NOMO-1 treated with DMSO at 0.1 percent for 48 hours (cell line): ENCODE results near the gene CCDC148.
A peak's percentile ranks its signal among the peaks of the same experiment; 100 is the strongest.
"Not testable (repeated sequence)": the region's sequence is repeated elsewhere in the genome, so short reads cannot be mapped to it uniquely, and the experiment has no call there.

ENCODE experiments used
- DNase-seq: peaks from one replicate; lab custom pipeline; 2025; ENCODE audit not compliant: unreplicated experiment; lab: John Stamatoyannopoulos, UW

The CCDC148 gene

DNA sequence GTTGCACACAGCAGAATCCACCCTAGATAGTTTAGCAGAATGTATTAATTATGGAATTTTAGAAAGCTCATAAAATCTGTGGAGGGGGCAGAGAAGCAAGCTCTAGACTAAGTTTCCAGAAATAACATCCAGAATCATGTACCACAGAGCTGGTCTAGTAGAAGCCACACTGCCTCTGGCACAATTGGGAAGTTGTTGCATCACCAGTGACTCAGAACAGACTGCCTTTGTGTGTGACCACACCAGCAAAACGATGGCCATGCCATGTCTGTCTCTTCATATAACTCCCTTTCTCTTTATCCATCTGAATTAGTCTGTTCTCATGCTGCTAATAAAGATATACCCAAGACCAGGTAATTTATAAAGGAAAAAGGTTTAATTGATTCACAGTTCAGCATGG lies 158.9 kb downstream of the CCDC148 start:
- peak; percentile 70 for DNase-seq

DNA sequence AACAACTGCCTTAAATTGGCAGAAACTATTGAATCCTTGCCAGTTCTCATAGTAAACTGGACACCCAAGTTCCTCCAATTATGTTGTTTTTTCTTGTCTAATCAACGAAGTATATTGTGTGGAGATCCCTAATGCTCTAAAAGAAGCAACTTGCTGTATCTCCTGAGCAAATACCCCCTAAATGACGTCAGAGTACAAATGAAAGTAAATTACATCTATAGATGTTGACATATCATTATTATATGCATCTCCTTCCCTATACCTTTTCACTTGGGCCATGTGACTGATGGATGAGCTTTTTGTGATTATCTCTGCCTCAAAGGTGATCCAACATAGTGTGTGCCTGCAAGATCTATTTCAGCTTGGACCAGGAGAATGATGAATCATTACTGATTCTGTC lies 159.4 kb downstream of the CCDC148 start:
- DNase-seq = no peak

DNA sequence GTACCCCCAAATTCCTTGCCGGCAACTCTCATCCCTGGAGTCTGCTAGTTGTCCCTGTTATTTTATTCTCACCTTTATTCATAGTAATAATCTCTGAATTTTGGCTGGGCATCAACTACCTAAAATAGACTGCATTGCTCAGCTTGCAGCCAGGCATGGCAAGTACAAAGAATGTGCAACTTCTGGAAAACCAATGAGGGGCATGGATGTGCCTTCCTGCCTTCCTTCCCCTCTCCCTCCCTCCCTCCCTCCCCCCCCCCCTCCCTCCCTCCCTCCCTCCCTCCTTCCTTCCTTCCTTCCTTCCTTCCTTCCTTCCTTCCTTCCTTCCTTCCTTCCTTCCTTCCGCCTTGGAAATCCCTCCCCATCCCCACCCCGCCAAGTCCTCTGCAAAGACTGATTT lies 162.8 kb downstream of the CCDC148 start:
- no peak for DNase-seq

DNA sequence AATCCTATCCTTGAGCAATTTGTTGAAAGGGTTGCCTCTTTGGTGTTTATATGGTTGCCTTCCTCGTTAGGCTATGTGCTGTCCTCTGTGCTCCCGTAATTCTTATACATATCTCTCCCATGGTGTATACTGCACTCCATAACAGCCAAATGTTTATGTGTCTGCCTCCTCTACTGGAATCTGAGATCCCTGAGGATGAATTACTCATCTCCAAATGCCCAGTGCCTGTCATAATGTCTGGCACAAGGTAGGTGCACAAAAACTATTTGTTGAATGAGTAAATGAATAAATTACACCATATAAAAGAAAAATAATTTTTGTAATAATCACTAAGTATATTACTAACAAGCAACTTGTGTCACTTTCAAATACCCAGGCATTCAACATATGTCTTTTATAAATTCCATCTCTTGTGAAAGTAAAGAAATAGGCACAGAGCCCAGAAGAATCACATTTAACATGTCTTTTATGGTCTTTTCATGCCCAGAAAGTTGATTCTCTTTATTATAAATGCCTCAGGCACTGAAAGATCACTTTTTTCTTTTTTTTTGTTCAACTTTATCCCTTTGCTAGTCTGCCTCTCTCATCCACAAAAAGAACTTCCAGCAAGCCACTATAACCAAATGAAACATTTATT lies 164.9 kb downstream of the CCDC148 start:
- DNase-seq = no peak

DNA sequence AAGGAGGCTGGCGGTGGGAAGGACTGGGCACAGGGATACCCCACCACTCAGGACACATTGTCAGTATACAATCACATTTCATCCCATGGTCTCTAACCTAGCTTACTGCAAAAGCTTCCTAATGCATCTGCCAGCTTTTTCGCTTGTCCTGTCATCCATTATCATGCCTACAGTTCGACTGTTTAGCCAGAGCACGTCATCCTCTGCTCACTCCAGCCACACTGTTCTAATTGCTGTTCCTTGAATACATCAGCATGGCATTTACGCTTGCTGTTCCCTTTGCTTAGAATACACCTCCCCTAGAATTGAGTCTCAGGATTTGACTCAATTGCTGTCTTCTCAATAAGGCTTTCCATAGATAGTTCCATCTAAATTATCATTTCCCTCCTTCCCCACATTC lies 166.3 kb downstream of the CCDC148 start:
- no peak for DNase-seq

DNA sequence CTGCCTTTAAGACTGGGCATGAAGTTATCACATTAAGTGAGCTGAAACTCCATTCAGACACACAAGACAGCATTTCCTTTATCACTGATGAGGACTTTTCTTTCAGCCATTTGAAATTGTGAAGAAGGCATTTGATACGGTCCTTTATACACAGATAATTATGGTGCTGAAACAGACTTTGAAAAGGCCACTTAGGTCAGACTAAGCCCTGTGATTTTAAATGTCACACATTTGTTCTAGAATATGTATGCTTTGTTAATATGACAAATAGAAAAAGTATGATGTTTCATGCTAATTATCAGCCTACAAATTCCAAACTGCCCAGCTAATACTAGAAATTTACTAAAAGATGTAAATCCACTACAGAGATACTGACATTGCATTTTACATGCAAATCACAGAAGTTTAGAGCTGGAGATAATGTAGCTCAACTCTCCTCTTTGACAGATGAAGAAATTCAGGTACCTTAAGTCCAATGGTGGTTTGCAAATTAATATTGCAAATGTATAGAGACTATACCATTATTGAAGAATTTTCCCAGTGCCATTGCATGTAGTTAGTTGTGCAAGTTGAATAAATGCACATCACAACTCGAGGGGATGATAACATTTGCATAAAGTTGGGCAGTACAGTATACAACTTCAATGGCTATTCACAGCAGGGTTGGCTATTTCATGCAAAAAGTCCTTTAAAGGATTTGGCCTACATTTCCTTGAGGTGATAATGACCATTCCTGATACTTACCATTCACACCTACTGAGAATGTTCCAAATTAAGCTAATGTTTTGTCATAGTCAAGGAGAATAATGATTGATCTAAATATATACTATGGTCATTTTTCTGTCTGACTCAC lies 179.7 kb downstream of the CCDC148 start:
- DNase-seq = no peak

DNA sequence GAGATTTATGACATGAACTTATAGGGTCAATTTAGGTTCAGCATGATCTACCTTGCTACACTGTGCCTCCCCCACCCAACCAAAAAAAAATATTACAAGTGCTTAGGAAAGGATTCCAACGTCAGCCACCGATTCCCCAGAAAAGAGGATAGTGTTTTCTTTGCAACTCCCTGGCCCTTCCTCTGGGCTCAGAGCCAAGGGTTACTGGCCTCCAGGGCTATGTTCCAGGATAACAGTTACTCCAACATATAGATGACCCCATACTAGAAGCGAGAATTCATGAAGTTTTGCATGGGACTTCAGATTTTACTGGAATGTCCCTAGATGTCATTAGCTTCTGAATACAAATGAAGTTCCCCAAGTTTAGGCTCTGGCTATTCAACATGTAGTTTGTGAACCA lies 182.8 kb downstream of the CCDC148 start:
- DNase-seq = no peak

DNA sequence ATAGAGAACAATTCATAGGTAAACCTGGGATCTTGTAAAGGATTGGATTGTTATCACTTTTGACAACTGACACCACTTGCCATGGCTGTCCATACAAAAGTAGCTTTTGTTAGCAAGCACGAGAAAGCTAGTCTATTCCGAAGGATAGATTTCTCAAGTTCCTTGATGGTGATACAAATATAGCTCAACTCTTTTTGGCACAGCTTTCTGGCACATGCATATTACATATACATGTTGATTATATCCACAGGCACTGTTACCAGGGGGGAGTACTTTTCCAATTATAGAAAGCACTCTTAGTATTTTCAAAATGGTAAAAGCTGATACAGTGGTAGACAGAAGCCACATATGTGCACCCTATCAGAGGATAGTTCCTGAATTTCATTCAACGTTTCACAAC lies 186.0 kb downstream of the CCDC148 start:
- no peak for DNase-seq

DNA sequence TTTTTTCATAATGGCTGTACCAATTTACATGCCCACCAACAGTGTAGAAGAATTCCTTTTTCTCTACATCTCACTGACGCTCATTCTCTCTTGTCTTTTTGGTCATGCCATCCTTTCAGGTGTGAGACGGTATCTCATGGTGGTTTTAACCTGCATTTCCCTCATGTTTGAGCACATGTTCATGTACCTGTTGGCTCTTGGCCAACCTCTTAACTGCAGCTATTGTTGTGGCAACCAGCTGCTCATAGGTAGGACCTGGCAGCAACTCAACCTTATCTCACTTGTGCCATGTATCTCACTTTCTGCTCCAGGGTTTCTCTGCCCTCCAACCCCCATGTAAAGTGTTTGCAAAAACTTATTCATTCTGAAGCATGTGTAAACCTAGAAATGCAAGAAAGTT lies 187.4 kb downstream of the CCDC148 start:
- DNase-seq = no peak

DNA sequence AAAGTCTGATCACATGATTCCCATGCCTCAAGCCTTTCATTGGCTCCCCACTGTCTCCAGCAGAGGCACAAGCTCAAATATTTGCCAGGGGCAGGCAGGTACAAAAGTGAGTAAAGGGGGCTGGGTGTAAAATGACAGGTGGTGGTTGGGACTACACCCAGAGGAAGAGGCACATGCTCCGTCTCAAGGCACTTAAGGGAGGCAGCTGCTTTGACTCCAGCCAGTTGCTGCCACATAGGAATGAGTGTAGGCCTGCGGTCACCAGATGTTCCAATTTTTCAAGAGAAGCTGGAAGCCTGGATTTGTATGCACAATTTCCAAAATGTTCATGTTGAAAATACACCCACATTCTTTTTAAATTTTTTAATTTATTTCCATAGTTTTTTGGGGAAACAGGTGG lies 190.4 kb downstream of the CCDC148 start:
- no peak for DNase-seq

DNA sequence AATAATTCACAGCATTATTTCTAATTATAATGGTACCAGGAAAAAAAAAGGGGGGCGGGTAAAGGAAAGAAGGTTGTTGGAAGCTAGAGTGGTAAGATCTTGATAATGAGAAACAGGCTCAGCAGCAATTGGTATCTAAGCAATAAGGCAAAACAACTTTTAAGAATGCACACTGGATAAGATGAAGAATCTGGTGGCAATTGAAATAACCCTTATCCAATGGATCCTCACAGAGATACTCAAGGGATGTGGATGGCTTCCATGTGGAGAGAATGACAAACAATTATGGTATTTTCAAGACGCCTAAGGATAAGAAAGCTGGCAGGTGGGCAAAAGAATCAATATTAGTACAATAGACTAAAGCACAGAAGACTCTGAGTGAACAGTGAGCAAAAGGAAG lies 201.3 kb downstream of the CCDC148 start:
- DNase-seq = no peak

DNA sequence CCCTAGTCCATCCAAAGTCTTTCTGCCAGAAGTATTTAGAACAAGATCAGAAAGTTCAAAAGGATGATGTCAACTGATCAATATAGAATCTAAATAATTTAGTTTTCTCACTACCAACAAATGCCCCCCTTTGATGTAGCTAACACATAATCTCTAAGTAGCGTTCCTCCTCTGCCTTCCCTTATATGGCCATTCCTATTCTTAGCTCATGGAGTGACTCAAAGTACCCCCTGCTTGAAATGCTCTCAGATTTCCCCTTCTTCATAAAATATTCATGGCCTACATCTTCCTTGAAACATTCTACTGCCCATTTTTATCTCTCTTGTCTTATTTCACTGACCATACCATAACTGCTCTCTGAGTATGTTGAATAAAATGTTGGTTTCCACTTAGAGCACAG lies 203.4 kb downstream of the CCDC148 start:
- no peak for DNase-seq

DNA sequence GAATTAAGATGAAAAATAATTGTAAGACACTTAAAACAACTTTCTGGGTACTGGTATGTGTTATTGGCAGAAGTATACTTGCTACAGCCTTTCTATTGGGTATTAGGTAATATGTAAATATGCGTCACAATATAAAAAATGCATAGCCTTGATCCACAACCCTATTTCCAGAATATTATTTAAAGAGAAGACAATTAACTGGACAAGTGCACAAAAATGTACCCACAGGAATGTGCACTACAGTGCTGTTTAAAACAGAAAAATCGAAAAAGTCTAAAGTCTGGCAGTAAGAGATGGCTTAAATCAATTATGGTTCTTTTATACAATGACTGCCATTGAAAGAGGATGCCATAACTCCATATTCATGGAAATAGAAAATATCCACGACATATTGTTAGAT lies 205.2 kb downstream of the CCDC148 start:
- DNase-seq = no peak

DNA sequence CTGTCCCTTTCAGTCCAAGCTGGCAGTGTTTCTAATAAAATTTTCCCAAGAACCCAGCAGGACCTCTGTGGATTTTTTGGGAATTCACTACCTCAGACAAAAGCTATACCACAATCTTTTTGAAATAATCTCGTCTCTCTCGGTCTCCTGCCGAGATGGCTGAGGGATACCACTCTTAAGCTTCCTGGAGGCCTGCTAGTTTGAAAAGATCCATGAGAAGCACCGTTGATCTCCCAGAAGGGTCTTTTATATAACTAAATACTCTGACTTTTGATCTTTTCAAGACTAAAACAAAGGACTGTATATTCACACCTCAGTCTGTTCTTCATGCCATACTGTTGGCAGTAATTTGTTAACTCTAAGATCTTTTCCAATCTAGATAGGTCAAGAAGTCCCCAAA lies 213.2 kb downstream of the CCDC148 start:
- no peak for DNase-seq

DNA sequence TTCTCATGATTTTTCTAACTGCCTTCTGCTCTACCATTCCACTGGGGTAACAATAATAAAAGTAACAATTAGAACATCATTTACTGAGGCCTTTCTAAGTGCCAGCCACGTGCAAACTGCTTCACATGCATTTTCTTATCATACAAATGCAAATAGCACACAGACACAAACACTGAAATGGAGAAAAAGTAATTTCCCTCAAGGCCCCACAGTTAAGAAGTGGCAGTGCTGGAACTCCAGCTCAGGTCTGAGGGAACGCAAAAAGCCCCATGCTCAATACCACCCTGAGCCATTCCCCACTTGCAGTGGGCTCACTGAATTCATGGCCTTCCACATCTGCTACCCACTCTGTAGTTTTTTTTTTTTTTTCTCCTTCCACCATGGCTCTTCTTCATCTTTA lies 214.3 kb downstream of the CCDC148 start:
- no peak for DNase-seq

DNA sequence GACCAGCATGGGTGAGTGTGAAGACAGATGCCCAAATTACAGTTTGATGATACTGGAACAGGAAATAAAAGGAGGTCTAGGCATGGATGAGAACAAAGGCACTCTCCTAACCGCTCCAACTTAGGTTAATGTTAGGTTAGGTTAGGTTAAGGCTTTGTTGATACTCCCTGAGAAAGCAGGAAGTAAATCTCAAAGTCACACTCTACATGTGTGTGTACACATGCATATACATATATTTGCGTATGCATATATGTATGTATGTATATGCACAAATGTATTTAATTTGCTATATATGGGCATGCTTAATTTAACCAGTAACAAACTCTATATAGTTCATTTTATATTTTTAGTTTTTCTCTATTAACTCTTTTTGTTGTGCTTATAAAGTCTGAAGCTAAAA lies 215.6 kb downstream of the CCDC148 start:
- DNase-seq = no peak

DNA sequence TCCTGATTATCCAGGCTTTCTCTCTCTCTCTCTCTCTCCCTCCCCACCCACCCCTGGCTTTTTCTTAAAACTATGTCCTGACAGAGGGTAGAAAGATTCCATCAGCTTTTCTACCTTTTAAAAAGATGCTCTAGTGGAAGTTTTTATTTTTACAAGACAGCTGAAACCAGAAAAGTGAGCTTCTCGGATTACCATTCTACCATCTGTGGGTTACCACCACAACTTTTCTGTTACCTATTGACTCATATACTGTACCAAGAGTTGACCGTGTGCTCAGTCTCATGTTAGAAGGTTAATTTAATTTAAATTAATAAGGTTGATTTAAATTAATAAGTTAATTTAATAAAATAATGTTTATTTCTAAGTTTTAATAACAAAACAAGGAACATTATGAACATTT lies 217.3 kb downstream of the CCDC148 start:
- DNase-seq = no peak

DNA sequence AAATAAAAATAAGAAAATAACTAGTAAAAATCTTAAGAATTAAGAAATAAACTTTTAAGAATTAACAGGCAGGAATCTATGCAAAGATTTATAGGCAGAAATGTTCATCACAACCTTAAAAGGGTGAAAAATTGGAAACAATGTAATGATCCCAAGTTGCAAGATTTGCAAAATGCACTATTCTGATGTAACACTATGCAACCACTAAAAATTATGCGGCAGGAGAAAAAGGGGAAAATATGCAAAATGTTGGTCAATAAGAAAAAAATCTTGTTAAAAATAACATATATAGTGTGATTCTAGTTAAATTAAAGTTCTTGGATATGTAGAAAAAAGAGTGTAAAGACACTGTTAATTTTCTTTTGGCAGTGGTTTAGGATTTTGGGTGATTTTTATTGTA lies 222.1 kb downstream of the CCDC148 start:
- DNase-seq = no peak

DNA sequence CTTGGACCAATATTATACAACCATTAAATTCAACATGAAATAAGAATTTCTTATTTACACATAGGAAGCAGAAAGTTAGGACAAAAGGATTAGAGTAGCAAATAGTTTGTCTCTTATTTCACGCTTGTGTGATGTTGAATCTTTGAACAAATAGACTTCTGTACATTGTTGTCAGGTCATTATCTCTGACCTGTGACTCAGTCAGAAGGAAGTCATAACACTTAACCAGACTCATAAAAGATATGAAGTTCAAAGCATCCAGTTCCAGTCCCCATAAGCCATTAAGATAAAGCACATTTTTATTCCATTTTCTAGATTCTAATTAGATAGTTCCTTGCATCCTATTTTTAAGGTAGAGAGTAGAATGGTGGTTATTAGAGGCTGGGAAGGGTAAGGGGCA lies 224.1 kb downstream of the CCDC148 start:
- no peak for DNase-seq

DNA sequence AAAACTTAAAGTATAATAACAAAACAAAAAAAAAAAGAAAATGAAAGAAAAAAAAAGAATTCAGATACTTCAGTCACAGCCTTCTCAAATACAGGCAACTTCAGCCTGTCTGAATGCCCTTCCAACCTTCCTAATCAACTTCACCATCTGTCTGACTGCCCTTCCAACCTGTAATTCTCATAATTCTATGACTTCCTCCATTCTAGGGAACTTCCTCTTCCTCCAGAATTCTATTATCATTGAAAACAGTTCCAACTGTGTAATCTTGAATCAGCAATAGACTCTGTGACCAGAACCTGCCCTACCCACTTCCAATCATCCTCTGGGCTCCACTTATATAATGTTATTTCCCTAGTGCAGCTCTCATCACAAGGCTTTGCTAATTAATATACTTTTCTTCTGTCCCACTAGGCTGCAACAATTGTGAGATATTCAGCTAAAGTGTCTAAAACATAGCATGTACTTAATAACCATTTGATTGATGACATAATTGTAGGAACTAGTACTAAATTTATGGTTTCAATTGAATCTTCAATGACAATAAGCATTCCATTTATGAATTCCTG lies 227.5 kb downstream of the CCDC148 start:
- peak; percentile 64 for DNase-seq

DNA sequence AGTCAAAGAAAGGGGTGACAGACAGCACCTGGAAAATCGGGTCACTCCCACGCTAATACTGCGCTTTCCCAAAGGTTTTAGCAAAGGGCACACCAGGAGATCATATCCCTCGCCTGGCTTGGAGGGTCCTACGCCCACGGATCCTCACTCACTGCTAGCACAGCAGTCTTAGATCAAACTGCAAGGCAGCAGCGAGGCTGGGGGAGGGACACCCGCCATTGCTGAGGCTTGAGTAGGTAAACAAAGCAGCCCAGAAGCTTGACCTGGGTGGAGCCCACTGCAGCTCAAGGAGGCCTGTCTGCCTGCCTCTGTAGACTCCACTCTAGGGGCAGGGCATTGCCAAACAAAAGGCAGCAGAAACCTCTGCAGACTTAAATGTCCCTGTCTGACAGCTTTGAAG lies 233.5 kb downstream of the CCDC148 start:
- not testable (repeated sequence) for DNase-seq
